Putamen (tissue), 1 donor: ENCODE measurements around the gene ANKFN1.

Experiments used
- DNase-seq: peaks from one replicate; pipeline ENCODE4 v3.0.0-alpha.2; 2016; ENCODE audit warnings: low spot score

Gene ANKFN1

DNA sequence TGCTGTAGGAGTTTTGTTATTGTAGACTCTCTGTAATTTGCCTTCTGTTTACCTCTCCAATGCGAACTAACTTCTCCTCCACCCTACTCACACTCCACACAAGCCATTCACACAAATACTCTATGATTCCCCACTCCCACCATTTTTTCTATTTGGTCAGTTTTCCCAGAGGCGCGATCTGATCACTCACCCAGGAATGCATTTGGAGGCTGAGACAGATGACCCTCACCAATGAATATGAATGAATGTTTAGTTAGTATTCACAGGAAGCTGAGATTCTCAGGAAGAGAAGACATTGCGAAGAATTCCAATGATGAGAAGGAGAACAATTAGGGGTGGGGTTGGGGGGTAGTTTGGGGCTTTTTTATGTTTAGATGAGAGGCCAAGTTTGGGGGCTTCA lies 10.5 kb upstream of the ANKFN1 start:
- no peak for DNase-seq

DNA sequence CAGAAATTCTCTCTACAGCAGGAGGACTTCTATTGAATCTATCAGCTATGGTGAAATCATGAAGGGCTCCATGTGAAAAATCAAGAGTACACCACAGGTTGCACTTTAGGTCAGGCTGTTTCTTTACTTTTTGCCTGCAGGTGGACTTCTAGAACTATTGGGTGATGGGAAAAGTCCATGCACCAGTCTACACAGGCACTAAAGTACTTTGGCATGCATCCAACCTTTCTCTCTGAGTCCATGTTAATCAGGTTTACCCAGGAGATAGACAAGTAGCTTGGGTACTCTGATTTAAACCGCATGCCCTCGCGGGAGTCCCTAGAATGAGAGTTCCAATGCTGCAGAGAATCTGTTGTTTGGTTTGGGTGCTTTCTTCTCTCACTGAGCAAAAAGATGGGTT lies 9.1 kb upstream of the ANKFN1 start:
- DNase-seq: no peak

DNA sequence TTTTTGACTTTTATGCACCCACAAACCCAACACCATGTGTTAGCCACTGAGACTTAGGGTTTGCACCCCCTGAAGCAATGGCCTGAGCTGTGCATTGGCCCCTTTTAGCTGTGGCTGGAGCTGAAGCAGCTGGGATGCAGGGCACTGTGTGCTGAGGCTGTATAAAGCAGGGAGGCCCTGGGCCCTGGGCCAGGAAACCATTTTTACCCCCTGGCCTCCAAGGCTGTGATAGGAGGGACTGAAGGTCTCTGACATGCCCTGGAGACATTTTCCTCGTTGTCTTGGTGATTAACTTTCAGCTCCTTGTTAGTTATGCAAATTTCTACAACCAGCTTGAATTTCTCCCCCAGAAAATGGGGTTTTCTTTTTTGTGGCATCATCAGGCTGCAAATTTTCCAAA lies 6.7 kb upstream of the ANKFN1 start:
- no peak for DNase-seq

DNA sequence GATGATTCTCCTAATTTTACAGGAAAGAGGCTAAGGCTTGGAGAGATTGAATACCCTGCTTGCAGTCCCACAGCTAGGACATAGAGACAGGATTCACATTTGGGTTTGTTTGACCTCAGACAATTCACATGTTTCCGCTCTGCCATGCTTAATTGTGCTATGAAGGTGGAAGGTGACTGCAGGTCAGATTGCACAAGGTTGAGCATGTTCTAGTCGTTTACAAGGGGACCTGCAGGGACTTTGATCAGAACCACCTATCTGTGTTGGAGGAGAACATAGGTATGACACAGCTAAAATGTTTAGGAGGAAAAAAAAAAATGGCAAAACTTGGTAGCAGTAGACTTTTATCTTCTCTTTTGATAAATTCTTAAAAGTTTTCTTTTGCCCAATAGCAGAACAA lies 4.9 kb upstream of the ANKFN1 start:
- no peak for DNase-seq

DNA sequence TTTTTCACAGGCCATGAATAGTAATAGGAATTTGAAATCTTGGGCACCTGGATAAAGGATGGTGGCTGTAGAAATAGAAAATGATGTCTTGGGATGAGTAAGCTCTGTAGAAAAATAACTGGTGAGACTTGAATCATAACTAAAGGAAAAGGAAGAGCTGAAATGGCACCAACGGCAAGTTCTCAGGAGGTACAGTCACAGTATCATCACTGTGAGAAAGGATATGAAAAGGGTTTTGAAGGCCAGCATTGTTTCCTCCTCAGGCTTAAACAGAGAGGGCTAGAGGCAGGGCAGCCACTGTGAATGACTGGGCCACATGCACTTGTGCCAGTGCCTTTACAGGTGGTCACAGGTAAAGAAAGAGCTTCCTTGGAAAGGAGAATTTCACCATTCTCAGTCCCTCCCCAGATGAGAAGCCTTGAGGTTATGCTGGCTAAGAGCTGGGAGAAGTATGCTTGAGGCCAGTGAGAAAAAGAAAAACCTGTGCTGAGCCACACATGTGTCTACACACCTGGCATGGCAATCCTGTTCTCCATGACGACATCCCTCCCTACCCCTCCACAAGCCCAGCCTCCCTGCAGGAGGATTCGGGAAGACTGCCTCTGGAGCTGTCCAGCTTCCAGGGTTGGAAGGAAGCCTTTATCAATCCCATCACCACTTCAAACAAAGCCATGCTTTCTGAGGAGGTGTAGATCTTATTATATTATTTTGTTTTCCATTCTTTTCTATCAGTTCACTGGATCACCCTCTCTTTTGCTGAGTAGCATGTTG lies 3.8 kb upstream of the ANKFN1 start:
- DNase-seq: no peak

DNA sequence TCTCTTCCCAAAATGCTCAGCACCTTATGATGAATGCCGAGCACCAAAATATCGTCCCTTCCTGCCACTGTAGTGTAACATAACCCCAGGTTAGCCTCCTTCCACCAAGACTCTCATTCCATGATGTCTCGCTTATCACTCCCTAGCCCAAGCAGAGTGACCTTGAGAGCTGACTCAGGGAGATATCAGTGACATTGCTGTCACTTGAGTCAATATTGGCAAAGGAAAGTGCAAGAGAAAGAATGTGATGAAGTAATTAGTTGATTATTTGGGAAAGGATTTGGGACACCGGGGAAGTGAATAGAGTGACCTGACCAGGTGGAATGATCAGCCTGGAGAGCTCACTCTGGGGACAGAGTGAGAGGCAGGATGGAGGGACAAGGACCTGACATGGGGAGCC lies 2.6 kb upstream of the ANKFN1 start:
- no peak for DNase-seq

DNA sequence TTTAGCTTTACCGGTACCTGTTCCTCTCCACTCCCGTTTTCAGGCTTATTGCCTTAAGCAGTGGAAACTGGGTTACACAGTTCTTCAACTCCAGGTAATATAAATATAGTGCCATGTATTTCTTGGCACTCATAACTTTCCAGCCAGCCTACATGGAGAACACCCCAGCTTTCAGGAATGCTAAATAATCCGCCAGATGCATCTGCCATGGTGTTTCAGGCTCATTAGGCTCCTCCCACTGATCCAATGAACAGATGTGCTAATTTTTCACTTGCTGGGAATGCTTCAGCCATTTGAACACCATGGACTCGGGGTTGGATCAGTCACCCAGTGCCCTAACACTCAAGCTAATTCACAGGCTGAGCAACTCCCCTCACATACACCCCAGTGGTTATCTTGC lies 4.6 kb downstream of the ANKFN1 start:
- no peak for DNase-seq

DNA sequence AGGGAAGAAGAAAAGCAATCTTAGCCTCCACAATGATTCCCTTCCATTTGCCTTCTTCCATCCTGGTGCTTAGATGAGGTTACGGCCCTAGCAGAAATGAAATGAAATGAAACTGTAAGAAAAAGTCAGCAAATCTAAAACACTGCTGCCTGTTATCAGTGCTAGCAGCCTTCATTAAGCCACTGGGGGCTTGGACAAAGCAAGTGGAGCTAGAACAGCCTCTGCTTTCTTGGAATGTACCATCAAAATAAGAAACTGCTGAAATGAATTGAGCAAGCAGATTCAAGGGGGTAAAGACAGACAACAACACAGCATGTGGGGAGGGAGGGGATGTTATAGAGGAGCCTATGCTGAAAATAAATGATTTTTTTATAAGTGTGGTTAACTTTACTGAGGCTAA lies 5.1 kb downstream of the ANKFN1 start:
- DNase-seq: no peak

DNA sequence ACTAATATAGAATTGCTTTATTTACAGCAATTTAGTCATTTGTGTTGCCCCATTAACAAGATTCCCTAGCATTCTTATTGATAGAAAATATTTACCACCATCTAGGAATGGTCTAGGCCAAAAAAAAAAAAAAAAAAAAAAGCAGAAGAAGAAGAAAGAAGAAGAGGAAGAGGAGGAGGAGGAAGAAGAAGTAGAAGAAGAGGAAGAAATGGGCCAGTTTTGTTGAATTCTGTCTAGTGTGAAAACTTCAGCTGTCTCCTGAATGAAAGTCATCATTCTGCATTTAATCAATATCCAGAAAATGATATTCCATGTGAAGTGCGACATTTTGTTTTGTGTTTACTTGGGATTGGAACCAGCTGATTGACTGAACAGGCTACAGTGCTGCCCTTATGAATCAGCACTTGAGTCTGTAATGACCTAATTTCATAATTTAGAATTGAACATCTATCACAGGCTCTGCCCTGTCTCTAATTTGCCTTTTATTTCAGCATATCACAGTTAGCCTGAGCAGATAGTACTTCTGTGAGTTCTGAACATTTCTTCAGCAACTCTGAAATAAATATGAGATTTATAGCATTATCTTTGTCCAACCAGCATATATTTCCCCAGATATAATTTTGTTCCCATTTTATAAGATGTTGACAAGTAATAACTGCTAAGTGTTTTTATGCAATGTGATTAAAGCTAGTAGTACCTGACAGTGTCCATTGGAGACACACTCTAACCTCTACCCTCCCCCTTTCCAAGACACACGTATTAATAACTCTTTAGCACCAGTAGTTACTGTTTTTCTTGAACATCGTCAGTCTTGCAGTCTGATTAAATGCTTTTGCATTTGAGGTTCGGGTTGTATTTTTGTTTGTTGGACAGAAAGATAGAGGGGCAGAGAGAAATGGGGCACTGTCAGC lies 5.9 kb downstream of the ANKFN1 start:
- DNase-seq: no peak

DNA sequence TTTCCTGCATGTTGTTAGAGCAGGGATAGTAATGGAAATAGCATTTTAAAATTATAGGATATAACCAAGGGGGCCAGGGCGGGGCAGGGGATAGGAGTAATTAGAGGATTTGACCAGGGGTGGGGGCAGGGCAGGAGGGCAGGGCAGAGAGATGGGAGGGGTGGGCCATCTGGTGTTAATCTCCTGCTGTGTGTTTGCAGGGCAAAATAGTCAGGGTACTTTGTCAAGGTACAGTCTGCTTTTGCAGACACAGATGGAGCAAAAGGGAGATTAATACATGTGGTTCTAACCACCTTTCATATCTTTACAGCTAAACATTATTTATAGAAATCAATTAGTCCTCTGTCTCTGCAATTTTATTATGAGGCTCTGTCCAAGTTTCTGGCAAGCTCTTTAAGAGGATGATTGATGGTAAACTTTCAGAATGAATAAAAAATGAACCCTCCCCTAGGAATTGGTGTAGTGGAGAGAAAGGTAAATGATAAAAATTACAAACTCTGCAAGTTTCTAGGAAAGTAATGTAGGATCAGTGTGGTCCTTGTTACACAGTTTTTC lies 6.6 kb downstream of the ANKFN1 start:
- DNase-seq: no peak

DNA sequence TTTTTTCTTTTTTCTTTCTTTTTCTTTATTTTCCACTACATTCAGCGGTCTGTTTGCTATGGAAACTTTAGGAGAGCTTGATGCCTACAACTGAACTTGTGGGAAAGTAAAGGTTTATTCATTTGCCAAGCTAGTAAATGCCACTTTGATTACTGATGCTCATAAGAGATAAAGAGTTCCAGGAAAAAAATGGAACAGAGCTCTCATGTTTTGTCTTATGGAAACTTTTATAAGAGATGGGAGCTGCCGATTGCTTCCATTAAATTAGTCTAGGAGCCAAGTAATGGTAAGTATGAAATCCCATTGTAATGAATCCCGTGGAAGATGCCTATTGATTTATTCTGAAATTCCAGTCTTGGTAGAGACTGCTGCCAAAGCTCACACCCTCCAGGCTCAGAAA lies 7.1 kb downstream of the ANKFN1 start:
- no peak for DNase-seq

DNA sequence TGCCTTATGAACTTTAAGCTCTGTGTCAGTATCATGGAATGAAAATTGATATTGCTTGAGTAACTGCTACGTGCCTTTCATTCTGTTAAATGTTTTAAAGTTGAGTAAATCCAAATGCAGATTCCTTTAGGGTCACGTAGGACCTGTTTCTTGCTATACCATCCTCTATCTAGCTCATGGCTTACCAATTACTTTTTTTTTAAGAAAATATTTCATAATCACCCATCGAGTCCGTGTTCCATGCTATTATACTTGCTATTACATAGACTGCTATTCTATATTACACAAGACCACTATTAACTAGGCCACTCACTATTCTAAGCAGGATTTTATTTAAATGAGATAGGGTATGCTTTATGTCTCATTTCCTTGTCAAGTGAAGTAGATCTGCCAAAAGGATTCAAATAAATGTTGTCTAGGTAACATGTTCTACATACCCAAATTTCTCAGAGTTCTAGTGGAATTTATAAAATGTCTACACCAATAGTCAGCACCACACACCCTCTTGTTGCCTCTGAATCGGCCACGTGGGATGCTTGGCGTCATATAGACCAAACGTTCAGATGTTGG lies 11.9 kb downstream of the ANKFN1 start:
- no peak for DNase-seq

DNA sequence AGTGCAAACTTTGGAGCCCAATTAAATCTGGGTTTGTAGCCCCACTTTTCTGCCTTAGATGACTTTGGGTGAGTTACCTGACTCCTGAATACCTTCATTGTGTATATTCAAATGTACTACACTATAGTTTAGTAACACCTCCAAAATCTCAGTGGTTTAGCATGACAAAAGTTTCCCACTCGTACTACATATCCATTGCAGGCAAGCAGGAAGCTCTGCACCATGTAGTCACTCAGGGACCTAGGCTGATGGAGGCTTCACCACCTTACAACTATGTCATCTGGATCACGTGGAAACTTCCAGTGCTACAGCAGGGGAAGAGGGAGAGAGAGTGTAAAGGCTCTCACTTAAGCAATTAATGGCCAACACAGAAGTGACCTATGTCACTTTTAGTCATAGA lies 14.2 kb downstream of the ANKFN1 start:
- DNase-seq: no peak

DNA sequence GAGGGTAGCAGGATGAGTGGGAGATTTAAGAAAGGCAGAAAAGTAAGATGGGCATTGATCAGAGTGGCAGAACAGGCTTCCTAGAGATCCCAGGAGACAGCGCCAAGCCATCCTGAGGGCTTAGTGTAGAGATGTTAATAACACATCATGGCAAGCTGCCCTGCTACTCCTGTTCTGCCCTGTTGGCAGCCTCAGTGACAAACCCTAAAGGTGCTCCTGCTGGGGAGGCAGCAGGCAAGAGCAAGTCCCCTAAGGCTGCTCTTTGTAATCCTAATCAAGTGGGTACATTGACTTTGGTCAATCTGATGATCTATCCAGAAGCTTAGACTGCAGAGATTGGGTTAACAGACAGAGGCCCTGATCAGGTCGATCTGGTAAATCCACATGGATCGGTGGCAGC lies 16.3 kb downstream of the ANKFN1 start:
- no peak for DNase-seq

DNA sequence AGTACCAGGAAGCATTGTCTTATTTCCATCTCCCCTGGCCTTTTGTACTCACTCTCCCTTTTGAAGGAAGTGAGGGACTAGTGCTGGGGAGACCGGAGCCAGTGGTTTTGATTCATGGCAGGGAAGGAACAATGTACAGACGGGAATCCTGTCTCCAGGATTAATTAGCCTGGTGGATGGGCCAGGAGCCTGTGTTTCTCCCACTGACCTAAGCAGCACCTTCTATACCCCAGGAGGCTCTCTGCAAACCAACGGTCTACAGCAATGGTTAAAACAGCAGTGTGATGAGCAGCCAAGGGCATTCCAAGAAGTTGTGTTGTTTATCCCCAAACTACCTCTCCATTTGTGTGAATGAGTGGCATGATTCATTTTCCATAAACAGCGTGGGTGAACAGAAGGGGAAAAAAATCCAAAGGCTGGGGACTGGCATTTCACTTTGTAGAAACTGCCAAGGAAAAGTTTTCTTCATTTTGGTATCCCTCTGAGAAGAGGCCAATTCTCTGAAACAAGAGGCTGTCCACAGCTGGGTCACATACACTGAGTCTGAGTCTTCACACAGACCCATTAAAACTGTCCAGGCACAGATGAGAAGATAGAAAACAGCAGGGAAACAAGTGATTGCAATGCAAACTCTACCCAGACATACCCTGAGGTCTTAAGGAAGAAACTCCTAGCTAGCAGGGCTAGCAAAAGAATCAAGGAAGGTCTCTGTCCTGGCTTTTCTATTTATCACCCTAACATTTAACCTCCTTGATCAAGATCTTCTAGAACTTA lies 18.1 kb downstream of the ANKFN1 start:
- no peak for DNase-seq

DNA sequence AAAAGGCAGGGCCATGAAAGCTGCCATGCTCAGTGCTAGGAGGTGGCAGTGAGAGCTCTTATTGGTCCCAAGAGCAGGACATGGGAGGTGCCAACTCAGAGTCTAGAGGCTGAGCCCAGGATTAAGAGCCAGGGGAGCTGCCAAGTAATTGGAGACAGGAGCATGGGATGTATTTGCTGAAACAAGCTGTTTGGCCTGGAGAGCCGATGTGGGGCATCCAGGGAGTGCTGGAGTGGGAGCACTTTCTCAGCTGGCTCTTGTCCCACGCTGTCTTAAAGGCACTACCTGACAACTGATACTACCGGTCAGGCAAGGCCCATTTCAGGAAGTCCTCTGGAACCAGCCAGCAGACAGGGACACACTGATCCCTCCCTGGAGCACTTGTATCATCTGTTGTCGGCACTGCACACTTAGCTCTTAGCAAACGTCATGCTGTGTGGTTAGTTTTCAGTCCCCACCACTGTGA lies 19.3 kb downstream of the ANKFN1 start:
- DNase-seq: no peak

DNA sequence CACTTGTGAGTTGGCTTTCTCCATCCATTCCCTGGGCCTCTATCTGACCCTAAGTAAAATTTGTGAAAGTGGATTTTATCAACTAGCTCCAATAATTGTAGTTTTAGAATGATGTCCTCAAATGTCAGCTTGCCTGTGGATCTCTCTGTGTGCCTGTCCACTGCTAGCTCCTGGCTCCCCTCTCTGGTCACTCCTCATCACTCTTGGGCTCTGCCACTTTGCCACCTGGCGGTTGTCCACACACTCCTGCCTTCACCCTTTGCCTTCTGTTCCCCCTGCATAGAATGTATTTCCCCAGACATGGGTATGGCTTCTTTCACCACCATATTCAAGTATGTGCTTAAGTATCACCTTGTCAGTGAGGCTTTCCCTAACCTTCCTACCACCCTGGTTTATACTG lies 19.8 kb downstream of the ANKFN1 start:
- no peak for DNase-seq

DNA sequence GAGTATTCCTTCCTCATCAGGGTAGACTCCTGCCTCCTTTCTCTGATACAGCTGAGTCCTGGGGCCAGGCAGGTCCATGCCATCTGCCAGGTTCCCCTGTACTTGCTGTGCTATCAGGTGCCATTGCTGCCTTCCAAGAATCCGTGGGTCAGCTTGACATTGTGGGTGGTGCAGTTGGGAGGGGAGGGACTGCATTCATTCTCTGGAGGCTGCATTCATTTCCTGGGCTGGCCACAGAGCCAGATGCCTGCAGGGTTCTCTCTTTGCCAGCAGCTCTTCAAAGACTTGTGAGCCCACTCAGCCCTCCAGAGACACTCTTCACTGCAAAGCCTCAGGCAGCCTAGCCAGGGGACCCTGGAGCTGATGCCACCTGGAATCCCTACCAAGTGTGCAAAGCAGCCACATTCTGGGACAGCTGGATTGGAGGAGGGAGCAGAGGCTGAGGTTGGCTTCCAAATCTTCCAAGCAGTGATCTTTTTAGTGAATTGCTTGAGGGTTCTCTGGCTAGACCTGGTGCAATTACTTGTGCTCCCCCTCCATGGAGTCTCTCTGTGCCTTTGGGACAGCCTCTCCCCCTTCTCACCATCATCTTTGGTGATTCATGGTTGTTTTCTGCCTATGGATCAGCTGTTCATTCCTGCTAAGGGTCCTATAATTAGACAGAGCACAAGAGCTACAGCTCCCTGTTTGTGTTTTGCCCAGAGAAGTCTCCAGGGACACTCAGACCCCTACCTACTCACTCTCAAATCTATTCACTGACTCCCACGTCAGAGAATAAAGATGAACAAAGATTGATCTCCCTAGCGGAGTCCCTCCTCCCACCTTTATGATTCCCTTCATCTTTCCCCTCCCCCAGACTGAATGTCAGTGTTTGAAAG lies 20.9 kb downstream of the ANKFN1 start:
- DNase-seq: no peak

DNA sequence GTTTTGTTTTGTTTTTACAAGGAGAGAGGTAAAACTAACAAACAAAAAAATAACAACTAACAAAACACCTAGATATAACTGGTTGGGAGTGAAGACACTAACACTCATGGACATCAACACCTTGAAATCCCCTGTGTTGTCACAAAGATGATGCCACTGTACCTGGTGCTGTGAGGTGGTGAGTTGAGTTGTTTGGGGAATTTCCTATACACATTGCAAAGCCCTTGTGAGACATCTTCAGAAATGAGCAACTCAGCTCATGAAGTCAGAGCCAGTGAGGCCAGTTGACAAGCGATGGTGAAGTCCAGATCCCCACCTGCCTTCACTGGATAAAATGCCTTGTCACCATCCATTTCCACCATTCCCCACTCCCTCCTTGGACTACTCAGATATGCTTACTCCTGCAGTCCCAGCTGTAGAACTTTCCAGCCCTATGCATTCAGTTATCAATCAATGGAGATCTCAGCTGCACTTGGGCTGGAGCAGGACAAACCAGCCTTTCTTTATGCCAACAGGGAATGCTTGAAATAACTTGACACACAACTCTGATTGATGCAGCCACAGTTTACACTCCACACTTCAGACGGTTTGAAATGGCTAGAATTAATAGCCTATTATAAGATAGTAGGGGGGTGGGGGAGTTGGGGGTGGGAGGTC lies 22.2 kb downstream of the ANKFN1 start:
- no peak for DNase-seq

DNA sequence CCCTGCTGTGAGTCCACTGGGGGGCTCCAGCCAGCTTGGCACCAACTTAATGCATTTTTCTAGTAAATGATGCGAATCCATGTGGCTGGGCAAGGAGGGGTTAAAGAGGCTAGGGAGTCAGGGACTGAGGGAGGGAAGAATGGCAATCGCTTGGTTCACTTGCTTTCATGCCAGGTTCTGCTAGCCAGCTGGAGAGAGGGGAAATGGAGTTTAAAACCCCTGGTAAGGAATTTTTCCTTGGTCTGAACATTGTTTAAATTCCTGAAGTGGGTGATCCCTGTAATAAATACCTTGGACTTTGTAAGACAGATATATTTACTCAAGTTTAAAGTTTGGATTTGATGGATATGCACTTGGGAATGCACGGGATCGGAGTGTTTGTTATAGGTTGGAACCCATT lies 22.8 kb downstream of the ANKFN1 start:
- DNase-seq: no peak
